ENCODE data around the gene SETD1A.

Gene SETD1A

GRCh38 chr16:30924076-30924912 is 33.3 kb upstream of the SETD1A start:
- H3K4me3 ChIP-seq (ENCODE audit: low read depth, low read length), result peak overlapping the region; percentile 93
- CTCF ChIA-PET, result interaction anchor here (0.8 to 8.2 kb wide), 4 partner anchors 16 to 80 kb away, joined by 4 to 76 read pairs (median 4); no protein-coding TSS in a partner anchor
- no peak for DNase-seq (ENCODE audit: low read depth, low spot score)
- POLR2A ChIA-PET, result interaction anchor here (0.6 to 1.5 kb wide), 2 partner anchors 141 to 149 kb away, joined by 3 to 4 read pairs; no protein-coding TSS in a partner anchor
- no peak for TF ChIP-seq CTCF (IDR thresholded peaks at IDR 0.05; ENCODE audit: insufficient read depth, low read length, missing control alignments)

- H3K4me3 ChIP-seq (ENCODE audit: low read depth, low read length), result peak overlapping the region; percentile 93
- no peak for DNase-seq (ENCODE audit: low read depth, low spot score)
- POLR2A ChIA-PET, result interaction anchor here (0.6 kb wide), 1 partner anchor 140 kb away, joined by 3 read pairs; no protein-coding TSS in a partner anchor
- CTCF ChIA-PET, result interaction anchor here (0.9 to 8.2 kb wide), 5 partner anchors 11 to 80 kb away, joined by 3 to 76 read pairs (median 4); no protein-coding TSS in a partner anchor
- no peak for TF ChIP-seq CTCF (IDR thresholded peaks at IDR 0.05; ENCODE audit: insufficient read depth, low read length, missing control alignments)
Observed at GRCh38 chr16:30924913-30925631, 32.5 kb upstream of the SETD1A start.

- CTCF ChIA-PET, result interaction anchor here (0.9 to 8.2 kb wide), 3 partner anchors 10 to 81 kb away, joined by 3 to 76 read pairs (median 4); no protein-coding TSS in a partner anchor
- no peak for TF ChIP-seq CTCF (IDR thresholded peaks at IDR 0.05; ENCODE audit: insufficient read depth, low read length, missing control alignments)
- peak overlapping the region; percentile 93 for H3K4me3 ChIP-seq (ENCODE audit: low read depth, low read length)
- DNase-seq (ENCODE audit: low read depth, low spot score), result no peak
- POLR2A ChIA-PET, result no interaction called here
Observed at GRCh38 chr16:30925632-30925987, 31.9 kb upstream of the SETD1A start.

DNA sequence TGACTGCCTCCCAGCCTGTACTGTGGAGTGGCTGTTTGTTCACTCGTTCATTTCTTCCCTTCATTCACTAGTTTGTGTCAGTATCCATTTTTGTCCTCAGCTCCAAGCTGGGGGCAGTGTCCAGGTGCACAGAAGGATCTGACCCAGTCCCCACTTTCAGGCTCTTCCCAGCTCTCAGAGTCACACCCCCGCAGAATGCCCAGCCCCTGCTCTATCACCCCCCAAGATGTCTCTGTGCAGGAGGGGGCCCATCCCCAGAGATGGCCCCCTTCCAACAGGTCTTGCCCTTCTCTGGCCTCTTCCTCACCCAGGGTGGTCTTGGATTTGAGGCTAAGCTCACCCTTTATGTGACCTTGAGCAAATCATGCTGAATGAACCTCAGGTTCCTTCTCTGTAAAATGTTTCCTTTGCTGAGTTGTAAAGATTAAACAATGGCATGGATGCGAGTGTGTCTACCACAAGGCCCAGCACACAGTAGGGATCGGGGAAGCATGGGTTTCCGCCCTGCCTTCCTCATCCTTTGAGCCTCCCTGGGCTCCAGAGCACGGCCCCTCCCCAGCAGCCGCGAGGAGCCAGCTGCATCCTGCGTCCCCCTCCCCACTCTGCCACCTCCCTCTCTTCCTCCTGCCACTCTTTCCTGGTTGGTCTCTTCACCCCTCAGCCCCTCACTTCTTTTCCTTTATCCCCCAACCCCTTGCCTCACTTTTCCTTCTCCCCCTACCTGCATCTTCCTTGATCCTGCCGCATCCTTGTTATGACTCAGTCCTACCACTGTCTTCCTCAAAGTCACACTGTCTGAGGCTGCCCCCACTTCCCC is 31.4 kb upstream of the SETD1A start:
- CTCF ChIA-PET, result interaction anchor here (1.3 to 8.2 kb wide), 3 partner anchors 14 to 942 kb away, joined by 3 to 76 read pairs (median 4); no protein-coding TSS in a partner anchor
- POLR2A ChIA-PET, result no interaction called here

More for the DNA sequence above, 31.4 kb upstream of the SETD1A start:
- no peak for TF ChIP-seq CTCF (IDR thresholded peaks at IDR 0.05; ENCODE audit: insufficient read depth, low read length, missing control alignments)
- peak overlapping the region; percentile 3; the same call in 1 of the 2 replicates for H3K4me3 ChIP-seq (ENCODE audit: low read depth, low read length)
- no peak for DNase-seq (ENCODE audit: low read depth, low spot score)

Measured in AG04449 (cell line).